Measurements from ENCODE around the gene AZI2. TPM values are rescaled to one million over a fixed set of nuclear protein-coding genes. Genes with fewer than 3 reads are reported as not detected.

The AZI2 gene
- polyA plus RNA-seq, 2 of the 4 experiments (the other 2 are of a cell fraction), result 35.6 to 99.4 TPM

Other genes starting within 250 kb of the AZI2 start
- gene CMC1, start 107.2 kb downstream of the AZI2 start, polyA plus RNA-seq (2011; rRNA removed), result 50.1 and 76.7 TPM in 2 replicates
- gene CMC1, start 107.2 kb downstream of the AZI2 start, polyA plus RNA-seq (2017; fragmentation: RNase III; extraction: RNeasy Plus Mini Kit Qiagen cat#74134 plus additional on column Dnase treatment), result 56.9 to 60.9 TPM (median 59.2 TPM) in 3 replicates
- gene ZCWPW2, start 103 bp downstream of the AZI2 start, polyA plus RNA-seq (2011; rRNA removed), result 0.21 and 0.34 TPM in 2 replicates
- gene ZCWPW2, start 103 bp downstream of the AZI2 start, polyA plus RNA-seq (2017; fragmentation: RNase III; extraction: RNeasy Plus Mini Kit Qiagen cat#74134 plus additional on column Dnase treatment), result 0.06 to 0.09 TPM in 2 of 3 replicates, not detected in the other

Data from A549 (cell line).